Astrocyte (in vitro differentiated cells and primary cell): ENCODE data around the gene ABI1. TPM values are rescaled to one million over a fixed set of nuclear protein-coding genes. Genes with fewer than 3 reads are reported as not detected.

ENCODE experiments used
- DNase-seq: peaks from one replicate; pipeline ENCODE4 v3.0.0-alpha.2; 2010; ENCODE audit warnings: low read depth
- FAIRE-seq: peaks from 2 replicates; lab custom pipeline; 2011; peaks lifted over from hg19 to GRCh38; lab: Jason Lieb, UNC
- H2AFZ ChIP-seq: 2 replicates; pipeline ENCODE4 v1.6.0; 2012; ENCODE audit warnings: low read depth, low read length, inconsistent platforms
- H3K27ac ChIP-seq: 2 replicates; pipeline ENCODE4 v1.5.1; 2011; ENCODE audit warnings: low read depth, low read length, inconsistent platforms
- H3K27me3 ChIP-seq: 2 replicates; pipeline ENCODE4 v1.6.0; 2011; ENCODE audit warnings: low read length, inconsistent platforms; ENCODE audit not compliant: insufficient read depth
- H3K36me3 ChIP-seq: 2 replicates; pipeline ENCODE4 v1.5.1; 2011; ENCODE audit warnings: low read length, inconsistent platforms; ENCODE audit not compliant: insufficient read depth
- H3K4me1 ChIP-seq: 2 replicates; pipeline ENCODE4 v1.5.1; 2011; ENCODE audit warnings: low read length, inconsistent platforms; ENCODE audit not compliant: insufficient read depth
- H3K4me2 ChIP-seq: 2 replicates; pipeline ENCODE4 v1.6.0; 2012; ENCODE audit warnings: low read length, inconsistent platforms
- H3K4me3 ChIP-seq: 2 replicates; pipeline ENCODE4 v1.5.1; 2011; ENCODE audit warnings: low read depth, mild to moderate bottlenecking, low read length, inconsistent platforms; ENCODE audit not compliant: insufficient read depth
- H3K79me2 ChIP-seq: 2 replicates; pipeline ENCODE4 v1.6.0; 2012; ENCODE audit warnings: mild to moderate bottlenecking, low read length, inconsistent platforms; ENCODE audit not compliant: insufficient read depth
- H3K9ac ChIP-seq: 2 replicates; pipeline ENCODE4 v1.6.0; 2012; ENCODE audit warnings: mild to moderate bottlenecking, low read length, inconsistent platforms
- H3K9me3 ChIP-seq: 2 replicates; pipeline ENCODE4 v1.5.1; 2012; ENCODE audit warnings: low read depth, mild to moderate bottlenecking, low read length, inconsistent platforms; ENCODE audit not compliant: insufficient read depth
- H4K20me1 ChIP-seq: 2 replicates; pipeline ENCODE4 v1.6.0; 2012; ENCODE audit warnings: low read length, inconsistent platforms; ENCODE audit not compliant: insufficient read depth
- H3K27ac Mint-ChIP-seq: one replicate; pipeline ENCODE4 v1.8.0; 2021; ENCODE audit warnings: mild to moderate bottlenecking, mixed read lengths; ENCODE audit not compliant: unreplicated experiment
- H3K27me3 Mint-ChIP-seq: one replicate; pipeline ENCODE4 v1.8.0; 2021; ENCODE audit warnings: low read depth, mixed read lengths; ENCODE audit not compliant: unreplicated experiment
- H3K36me3 Mint-ChIP-seq: one replicate; pipeline ENCODE4 v1.8.0; 2021; ENCODE audit warnings: low read depth, mixed read lengths; ENCODE audit not compliant: unreplicated experiment
- H3K4me1 Mint-ChIP-seq: one replicate; pipeline ENCODE4 v1.8.0; 2021; ENCODE audit warnings: low read depth, mixed read lengths; ENCODE audit not compliant: unreplicated experiment
- H3K4me3 Mint-ChIP-seq: one replicate; pipeline ENCODE4 v1.8.0; 2021; ENCODE audit warnings: mild to moderate bottlenecking, moderate library complexity, mixed read lengths; ENCODE audit not compliant: unreplicated experiment
- H3K9me3 Mint-ChIP-seq: one replicate; pipeline ENCODE4 v1.8.0; 2021; ENCODE audit warnings: mild to moderate bottlenecking, mixed read lengths; ENCODE audit not compliant: unreplicated experiment
- EZH2 ChIP-seq: IDR thresholded peaks from 2 replicates; pipeline ENCODE4 v1.6.1; 2012; ENCODE audit warnings: mild to moderate bottlenecking, low read length, inconsistent platforms; ENCODE audit not compliant: insufficient read depth
- total RNA-seq: library from RNA; stranded (reverse); gene quantifications from 2 replicates; pipeline ENCODE4 v1.2.1, GENCODE V29; 2021
- TF ChIP-seq, protein P1 (sequence below): IDR thresholded peaks from 2 replicates; pipeline ENCODE4 v1.5.1; 2011; ENCODE audit warnings: low read depth, mild to moderate bottlenecking, inconsistent platforms, low read length, moderate library complexity; ENCODE audit not compliant: insufficient read depth

The ABI1 gene
- total RNA-seq, 1 donor from 2014 or later = 65.1 TPM

DNA sequence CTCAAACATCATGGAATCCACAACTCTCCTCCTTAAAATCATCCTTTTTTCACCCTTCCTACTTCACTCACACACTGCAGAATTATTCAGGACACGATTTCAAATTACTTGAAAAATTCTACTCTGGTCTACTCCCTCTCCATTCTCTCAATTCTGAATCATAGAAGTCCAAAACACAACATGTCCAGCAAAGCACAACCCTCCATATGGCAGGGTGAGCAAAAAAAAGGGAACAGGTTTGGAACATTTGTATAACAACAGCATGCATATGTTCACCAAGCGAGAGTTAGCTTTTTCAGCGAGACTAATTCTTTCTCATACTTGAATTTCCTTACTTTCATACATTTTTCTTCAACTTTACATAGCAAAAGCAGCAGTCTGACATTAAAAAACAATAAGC, 73.4 kb downstream of the ABI1 start:
- Mint-ChIP-seq H3K4me3 (no peak overlapping the region), H3K36me3 (peaks cover 12% of the 10 kb centered on the region), H3K4me1 (peaks cover 10% of the 10 kb centered on the region), H3K9me3 (peaks cover 3% of the 10 kb centered on the region), H3K27me3 (no peaks in the 10 kb centered on the region), H3K27ac (no peak overlapping the region)
- no peaks in the 10 kb centered on the region for H3K36me3 ChIP-seq
- peaks cover 54% of the 10 kb centered on the region for H4K20me1 ChIP-seq
- no peak for DNase-seq
- H3K4me3 ChIP-seq = no peak overlapping the region
- peaks cover 90% of the 10 kb centered on the region for H3K79me2 ChIP-seq
- FAIRE-seq = no peak
- no peak overlapping the region for H3K27ac ChIP-seq
- no peak overlapping the region for H3K4me2 ChIP-seq
- no peaks in the 10 kb centered on the region for H3K4me1 ChIP-seq
- H2AFZ ChIP-seq = no peak overlapping the region
- TF ChIP-seq EZH2 = no peak
- TF ChIP-seq, protein P1, sequence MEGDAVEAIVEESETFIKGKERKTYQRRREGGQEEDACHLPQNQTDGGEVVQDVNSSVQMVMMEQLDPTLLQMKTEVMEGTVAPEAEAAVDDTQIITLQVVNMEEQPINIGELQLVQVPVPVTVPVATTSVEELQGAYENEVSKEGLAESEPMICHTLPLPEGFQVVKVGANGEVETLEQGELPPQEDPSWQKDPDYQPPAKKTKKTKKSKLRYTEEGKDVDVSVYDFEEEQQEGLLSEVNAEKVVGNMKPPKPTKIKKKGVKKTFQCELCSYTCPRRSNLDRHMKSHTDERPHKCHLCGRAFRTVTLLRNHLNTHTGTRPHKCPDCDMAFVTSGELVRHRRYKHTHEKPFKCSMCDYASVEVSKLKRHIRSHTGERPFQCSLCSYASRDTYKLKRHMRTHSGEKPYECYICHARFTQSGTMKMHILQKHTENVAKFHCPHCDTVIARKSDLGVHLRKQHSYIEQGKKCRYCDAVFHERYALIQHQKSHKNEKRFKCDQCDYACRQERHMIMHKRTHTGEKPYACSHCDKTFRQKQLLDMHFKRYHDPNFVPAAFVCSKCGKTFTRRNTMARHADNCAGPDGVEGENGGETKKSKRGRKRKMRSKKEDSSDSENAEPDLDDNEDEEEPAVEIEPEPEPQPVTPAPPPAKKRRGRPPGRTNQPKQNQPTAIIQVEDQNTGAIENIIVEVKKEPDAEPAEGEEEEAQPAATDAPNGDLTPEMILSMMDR = no peak
- no peak overlapping the region for H3K9ac ChIP-seq
- no peaks in the 10 kb centered on the region for H3K9me3 ChIP-seq
- no peaks in the 10 kb centered on the region for H3K27me3 ChIP-seq

DNA sequence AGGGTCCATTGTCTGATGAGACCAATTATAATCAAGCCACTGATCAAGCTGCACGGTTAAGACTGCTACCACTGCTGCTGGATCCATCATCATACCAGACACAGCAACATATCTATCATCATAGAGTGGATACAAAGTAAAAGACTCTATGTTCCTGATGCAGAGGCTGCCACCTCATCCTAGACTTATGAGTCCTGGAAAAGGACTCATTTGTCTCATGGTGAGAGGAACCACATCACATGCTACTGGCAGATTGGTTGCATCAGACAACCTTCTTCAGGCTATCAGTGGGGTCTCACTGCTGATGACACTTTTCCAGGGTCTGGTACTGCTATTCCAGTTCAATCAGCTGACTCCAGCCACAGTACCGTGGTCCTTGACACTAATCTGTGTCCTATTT, 79.0 kb downstream of the ABI1 start:
- Mint-ChIP-seq H3K4me3 (no peak overlapping the region), H3K4me1 (peaks cover 28% of the 10 kb centered on the region), H3K27ac (peak overlapping the region; percentile 97), H3K9me3 (peaks cover 2% of the 10 kb centered on the region), H3K27me3 (no peaks in the 10 kb centered on the region), H3K36me3 (peaks cover 9% of the 10 kb centered on the region)
- Histone ChIP-seq H3K27me3 (no peaks in the 10 kb centered on the region), H2AFZ (no peak overlapping the region), H4K20me1 (peaks cover 52% of the 10 kb centered on the region), H3K79me2 (peaks cover 93% of the 10 kb centered on the region), H3K9me3 (no peaks in the 10 kb centered on the region), H3K9ac (peak overlapping the region; percentile 77), H3K36me3 (no peaks in the 10 kb centered on the region), H3K4me2 (peak overlapping the region; percentile 74), H3K27ac (peak overlapping the region; percentile 98), H3K4me1 (peaks cover 19% of the 10 kb centered on the region), H3K4me3 (no peak overlapping the region)
- FAIRE-seq (peak; percentile 29), DNase-seq (peak; percentile 23)
- TF ChIP-seq, protein P1 = no peak
- no peak for TF ChIP-seq EZH2

DNA sequence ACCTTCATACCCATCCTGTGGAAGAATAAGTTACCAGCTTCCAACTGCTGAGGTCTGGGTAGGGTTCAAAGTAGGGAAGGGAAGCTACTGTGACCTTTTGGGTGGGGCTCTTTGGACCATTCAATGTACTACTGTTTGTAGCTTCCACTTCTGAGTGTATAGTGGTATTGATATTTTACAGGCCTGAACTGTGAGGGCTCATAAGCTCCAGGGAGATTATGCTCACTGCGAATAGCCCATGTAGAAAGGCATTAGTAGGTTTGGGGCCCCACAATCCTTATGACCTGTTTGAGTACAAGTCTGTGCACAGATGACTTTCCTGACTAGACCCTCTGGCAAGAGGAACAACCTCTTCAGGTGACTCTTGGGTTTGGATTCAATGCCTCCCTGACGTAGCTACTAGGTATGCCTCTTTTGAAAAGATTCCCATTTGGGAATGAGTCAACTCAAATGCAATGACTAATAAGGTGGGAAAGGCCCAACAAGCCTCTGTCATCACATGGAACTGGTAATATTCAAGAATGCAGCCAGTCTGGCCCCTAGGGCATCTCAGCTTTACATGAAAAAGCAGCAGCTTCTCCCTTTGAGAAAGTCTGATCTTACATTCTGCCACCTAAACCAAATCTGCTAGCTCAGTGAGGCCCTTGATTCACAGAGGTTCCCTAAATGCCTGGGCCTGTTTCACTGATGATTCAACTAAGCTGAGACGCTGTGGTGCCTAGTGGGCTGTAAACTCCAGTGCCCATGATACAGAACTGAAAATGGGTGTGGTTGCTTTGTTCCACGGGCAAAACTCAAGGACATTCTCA, 79.8 kb downstream of the ABI1 start:
- FAIRE-seq (peak; percentile 73), DNase-seq (peak; percentile 95)
- H3K9me3 ChIP-seq = no peaks in the 10 kb centered on the region
- Mint-ChIP-seq H3K27ac (peak overlapping the region; percentile 97), H3K27me3 (no peaks in the 10 kb centered on the region), H3K4me3 (peak overlapping the region; percentile 60), H3K36me3 (peaks cover 5% of the 10 kb centered on the region), H3K4me1 (peaks cover 33% of the 10 kb centered on the region), H3K9me3 (no peaks in the 10 kb centered on the region)
- H2AFZ ChIP-seq = no peak overlapping the region
- H3K27me3 ChIP-seq = no peaks in the 10 kb centered on the region
- peak overlapping the region; percentile 20 for H3K4me3 ChIP-seq
- peak overlapping the region; percentile 74 for H3K4me2 ChIP-seq
- peaks cover 49% of the 10 kb centered on the region for H4K20me1 ChIP-seq
- peaks cover 21% of the 10 kb centered on the region for H3K4me1 ChIP-seq
- peaks cover 92% of the 10 kb centered on the region for H3K79me2 ChIP-seq
- H3K9ac ChIP-seq = peak overlapping the region; percentile 77
- H3K27ac ChIP-seq = peak overlapping the region; percentile 98
- H3K36me3 ChIP-seq = no peaks in the 10 kb centered on the region
- TF ChIP-seq EZH2 = no peak
- TF ChIP-seq, protein P1 = no peak
